Measurements from ENCODE around the gene AAK1. TPM values are rescaled to one million over a fixed set of nuclear protein-coding genes. Genes with fewer than 3 reads are reported as not detected.

The AAK1 gene
- polyA plus RNA-seq, 1 of the 3 experiments (the other 2 are of a cell fraction): 13.4 TPM

DNA sequence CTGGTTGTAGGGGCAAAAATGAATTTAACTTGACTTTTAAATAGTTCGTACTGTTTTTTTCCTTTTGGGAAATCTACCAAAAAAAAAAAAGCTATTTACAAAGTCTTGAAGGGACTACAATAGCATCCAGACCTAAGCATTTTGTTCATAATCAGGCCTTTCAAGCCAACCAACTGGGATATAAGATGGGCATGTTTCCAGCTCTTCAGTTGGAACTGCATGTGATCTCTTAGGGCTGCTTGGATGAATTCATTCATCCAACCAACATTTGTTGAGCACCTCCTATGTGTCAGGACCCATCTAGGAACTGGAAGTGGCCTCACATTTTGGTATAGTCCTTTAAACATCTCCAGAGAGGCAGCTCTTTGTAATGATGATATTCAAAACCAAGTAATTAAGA, 98.6 kb downstream of the AAK1 start:
- 94% methylated on average over 1 of the region's 1 CpG for WGBS (ENCODE audit: low lambda C conversion rate)
- Histone ChIP-seq H3F3A (replicated peaks; ENCODE audit: insufficient read depth) (peaks cover 10% of the 10 kb centered on the region), H3K4me2 (no peak overlapping the region), H3K36me3 (replicated peaks in 1 of 2; ENCODE audit: control insufficient read depth in 1 of 2, insufficient read depth in 2 of 2, low read length in 1 of 2) (peaks cover 22 to 39% of the 10 kb centered on the region in 2 experiments), H4K20me1 (ENCODE audit: insufficient read depth) (peaks cover 7% of the 10 kb centered on the region), H3K79me2 (ENCODE audit: insufficient read depth) (peaks cover 53% of the 10 kb centered on the region), H3K27me3 (ENCODE audit: insufficient read depth) (no peaks in the 10 kb centered on the region), H3K27ac (ENCODE audit: low read depth in 2 of 2, low read length in 1 of 2) (no peak overlapping the region), H3K4me1 (ENCODE audit: control insufficient read depth in 1 of 2, insufficient read depth in 2 of 2, low read depth in 1 of 2, low read length in 1 of 2) (peaks cover 5 to 9% of the 10 kb centered on the region in 2 experiments; a peak in 3 of 4 replicates), H3K9me2 (no peaks in the 10 kb centered on the region), H3K9ac (no peak overlapping the region), H2AFZ (ENCODE audit: low read depth) (no peak overlapping the region), H3K4me3 (ENCODE audit: low read depth in 2 of 2, low read length in 1 of 2) (no peak overlapping the region), H3K9me3 (no peaks in the 10 kb centered on the region)
- CTCF ChIA-PET: interaction anchor here (0.8 kb wide), 1 partner anchor 20 kb away, joined by 3 read pairs; no protein-coding TSS in a partner anchor
- no peak for DNase-seq
- TF ChIP-seq GATA2 (CRISPR knock-in tag; IDR thresholded peaks at IDR 0.05) (no peak), NFIC (IDR thresholded peaks at IDR 0.05; ENCODE audit: borderline replicate concordance) (no peak), ELF1 (IDR thresholded peaks at IDR 0.05) (no peak), MEF2A (IDR thresholded peaks at IDR 0.05; ENCODE audit: borderline replicate concordance, low read depth) (no peak), JUND (IDR thresholded peaks at IDR 0.05) (no peak)
- TF ChIP-seq, protein P1, sequence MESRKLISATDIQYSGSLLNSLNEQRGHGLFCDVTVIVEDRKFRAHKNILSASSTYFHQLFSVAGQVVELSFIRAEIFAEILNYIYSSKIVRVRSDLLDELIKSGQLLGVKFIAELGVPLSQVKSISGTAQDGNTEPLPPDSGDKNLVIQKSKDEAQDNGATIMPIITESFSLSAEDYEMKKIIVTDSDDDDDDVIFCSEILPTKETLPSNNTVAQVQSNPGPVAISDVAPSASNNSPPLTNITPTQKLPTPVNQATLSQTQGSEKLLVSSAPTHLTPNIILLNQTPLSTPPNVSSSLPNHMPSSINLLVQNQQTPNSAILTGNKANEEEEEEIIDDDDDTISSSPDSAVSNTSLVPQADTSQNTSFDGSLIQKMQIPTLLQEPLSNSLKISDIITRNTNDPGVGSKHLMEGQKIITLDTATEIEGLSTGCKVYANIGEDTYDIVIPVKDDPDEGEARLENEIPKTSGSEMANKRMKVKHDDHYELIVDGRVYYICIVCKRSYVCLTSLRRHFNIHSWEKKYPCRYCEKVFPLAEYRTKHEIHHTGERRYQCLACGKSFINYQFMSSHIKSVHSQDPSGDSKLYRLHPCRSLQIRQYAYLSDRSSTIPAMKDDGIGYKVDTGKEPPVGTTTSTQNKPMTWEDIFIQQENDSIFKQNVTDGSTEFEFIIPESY (IDR thresholded peaks at IDR 0.05; ENCODE audit: borderline replicate concordance, low read depth): no peak
- TF ChIP-seq, protein P2, sequence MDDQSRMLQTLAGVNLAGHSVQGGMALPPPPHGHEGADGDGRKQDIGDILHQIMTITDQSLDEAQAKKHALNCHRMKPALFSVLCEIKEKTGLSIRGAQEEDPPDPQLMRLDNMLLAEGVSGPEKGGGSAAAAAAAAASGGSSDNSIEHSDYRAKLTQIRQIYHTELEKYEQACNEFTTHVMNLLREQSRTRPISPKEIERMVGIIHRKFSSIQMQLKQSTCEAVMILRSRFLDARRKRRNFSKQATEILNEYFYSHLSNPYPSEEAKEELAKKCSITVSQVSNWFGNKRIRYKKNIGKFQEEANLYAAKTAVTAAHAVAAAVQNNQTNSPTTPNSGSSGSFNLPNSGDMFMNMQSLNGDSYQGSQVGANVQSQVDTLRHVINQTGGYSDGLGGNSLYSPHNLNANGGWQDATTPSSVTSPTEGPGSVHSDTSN (IDR thresholded peaks at IDR 0.05): no peak
- TF ChIP-seq, protein P3, sequence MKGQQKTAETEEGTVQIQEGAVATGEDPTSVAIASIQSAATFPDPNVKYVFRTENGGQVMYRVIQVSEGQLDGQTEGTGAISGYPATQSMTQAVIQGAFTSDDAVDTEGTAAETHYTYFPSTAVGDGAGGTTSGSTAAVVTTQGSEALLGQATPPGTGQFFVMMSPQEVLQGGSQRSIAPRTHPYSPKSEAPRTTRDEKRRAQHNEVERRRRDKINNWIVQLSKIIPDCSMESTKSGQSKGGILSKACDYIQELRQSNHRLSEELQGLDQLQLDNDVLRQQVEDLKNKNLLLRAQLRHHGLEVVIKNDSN (IDR thresholded peaks at IDR 0.05; ENCODE audit: borderline replicate concordance, low read depth): no peak
- TF ChIP-seq, protein P4, sequence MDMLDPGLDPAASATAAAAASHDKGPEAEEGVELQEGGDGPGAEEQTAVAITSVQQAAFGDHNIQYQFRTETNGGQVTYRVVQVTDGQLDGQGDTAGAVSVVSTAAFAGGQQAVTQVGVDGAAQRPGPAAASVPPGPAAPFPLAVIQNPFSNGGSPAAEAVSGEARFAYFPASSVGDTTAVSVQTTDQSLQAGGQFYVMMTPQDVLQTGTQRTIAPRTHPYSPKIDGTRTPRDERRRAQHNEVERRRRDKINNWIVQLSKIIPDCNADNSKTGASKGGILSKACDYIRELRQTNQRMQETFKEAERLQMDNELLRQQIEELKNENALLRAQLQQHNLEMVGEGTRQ (IDR thresholded peaks at IDR 0.05; ENCODE audit: borderline replicate concordance, low read depth, low read length): no peak
- POLR2A ChIA-PET: interaction anchor here (0.6 kb wide), 1 partner anchor 638 kb away, joined by 3 read pairs; no protein-coding TSS in a partner anchor

DNA sequence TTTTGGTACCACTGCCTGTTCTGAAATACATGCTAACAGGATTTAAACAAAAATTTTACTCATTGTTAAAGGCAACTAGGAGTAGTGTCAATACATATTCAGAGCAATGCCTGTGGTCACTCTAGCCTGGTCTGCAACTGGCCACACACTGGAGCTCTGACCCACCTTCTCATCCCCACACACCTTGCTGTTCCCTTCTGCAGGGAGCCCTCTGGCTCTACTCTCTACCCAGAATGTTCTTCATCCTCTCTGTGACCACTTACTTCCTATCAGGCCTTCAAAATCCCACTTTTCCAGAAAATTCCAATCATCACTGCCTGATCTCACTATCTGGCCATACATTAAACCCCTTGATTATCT, 104.0 kb downstream of the AAK1 start:
- H3K4me3 ChIP-seq (ENCODE audit: low read depth in 2 of 2, low read length in 1 of 2): no peak overlapping the region
- no peak overlapping the region for H2AFZ ChIP-seq (ENCODE audit: low read depth)
- peaks cover 40 to 55% of the 10 kb centered on the region in 2 experiments for H3K36me3 ChIP-seq (replicated peaks in 1 of 2; ENCODE audit: control insufficient read depth in 1 of 2, insufficient read depth in 2 of 2, low read length in 1 of 2)
- no peak overlapping the region for H3K4me2 ChIP-seq
- H3F3A ChIP-seq (replicated peaks; ENCODE audit: insufficient read depth): no peaks in the 10 kb centered on the region
- H3K27ac ChIP-seq (ENCODE audit: low read depth in 2 of 2, low read length in 1 of 2): no peak overlapping the region
- peaks cover 11% of the 10 kb centered on the region; the same call in 1 of the 2 replicates for H3K79me2 ChIP-seq (ENCODE audit: insufficient read depth)
- DNase-seq: no peak
- no peaks in the 10 kb centered on the region for H4K20me1 ChIP-seq (ENCODE audit: insufficient read depth)
- H3K9ac ChIP-seq: no peak overlapping the region
- H3K9me3 ChIP-seq: no peaks in the 10 kb centered on the region
- ChIA-PET POLR2A (no interaction called here), CTCF (interaction anchor here (1.3 to 1.4 kb wide), 2 partner anchors 12 to 26 kb away, joined by 3 read pairs; no protein-coding TSS in a partner anchor)
- H3K9me2 ChIP-seq: no peaks in the 10 kb centered on the region
- no peaks in the 10 kb centered on the region; a peak in 1 of 4 replicates for H3K4me1 ChIP-seq (ENCODE audit: control insufficient read depth in 1 of 2, insufficient read depth in 2 of 2, low read depth in 1 of 2, low read length in 1 of 2)
- no peaks in the 10 kb centered on the region for H3K27me3 ChIP-seq (ENCODE audit: insufficient read depth)
- TF ChIP-seq, protein P4 (IDR thresholded peaks at IDR 0.05; ENCODE audit: borderline replicate concordance, low read depth, low read length): no peak
- TF ChIP-seq, protein P2 (IDR thresholded peaks at IDR 0.05): no peak
- TF ChIP-seq, protein P3 (IDR thresholded peaks at IDR 0.05; ENCODE audit: borderline replicate concordance, low read depth): no peak
- no peak for TF ChIP-seq RXRA (IDR thresholded peaks at IDR 0.05; ENCODE audit: borderline replicate concordance, low read depth)
- no peak for TF ChIP-seq JUND (IDR thresholded peaks at IDR 0.05)
- TF ChIP-seq, protein P5, sequence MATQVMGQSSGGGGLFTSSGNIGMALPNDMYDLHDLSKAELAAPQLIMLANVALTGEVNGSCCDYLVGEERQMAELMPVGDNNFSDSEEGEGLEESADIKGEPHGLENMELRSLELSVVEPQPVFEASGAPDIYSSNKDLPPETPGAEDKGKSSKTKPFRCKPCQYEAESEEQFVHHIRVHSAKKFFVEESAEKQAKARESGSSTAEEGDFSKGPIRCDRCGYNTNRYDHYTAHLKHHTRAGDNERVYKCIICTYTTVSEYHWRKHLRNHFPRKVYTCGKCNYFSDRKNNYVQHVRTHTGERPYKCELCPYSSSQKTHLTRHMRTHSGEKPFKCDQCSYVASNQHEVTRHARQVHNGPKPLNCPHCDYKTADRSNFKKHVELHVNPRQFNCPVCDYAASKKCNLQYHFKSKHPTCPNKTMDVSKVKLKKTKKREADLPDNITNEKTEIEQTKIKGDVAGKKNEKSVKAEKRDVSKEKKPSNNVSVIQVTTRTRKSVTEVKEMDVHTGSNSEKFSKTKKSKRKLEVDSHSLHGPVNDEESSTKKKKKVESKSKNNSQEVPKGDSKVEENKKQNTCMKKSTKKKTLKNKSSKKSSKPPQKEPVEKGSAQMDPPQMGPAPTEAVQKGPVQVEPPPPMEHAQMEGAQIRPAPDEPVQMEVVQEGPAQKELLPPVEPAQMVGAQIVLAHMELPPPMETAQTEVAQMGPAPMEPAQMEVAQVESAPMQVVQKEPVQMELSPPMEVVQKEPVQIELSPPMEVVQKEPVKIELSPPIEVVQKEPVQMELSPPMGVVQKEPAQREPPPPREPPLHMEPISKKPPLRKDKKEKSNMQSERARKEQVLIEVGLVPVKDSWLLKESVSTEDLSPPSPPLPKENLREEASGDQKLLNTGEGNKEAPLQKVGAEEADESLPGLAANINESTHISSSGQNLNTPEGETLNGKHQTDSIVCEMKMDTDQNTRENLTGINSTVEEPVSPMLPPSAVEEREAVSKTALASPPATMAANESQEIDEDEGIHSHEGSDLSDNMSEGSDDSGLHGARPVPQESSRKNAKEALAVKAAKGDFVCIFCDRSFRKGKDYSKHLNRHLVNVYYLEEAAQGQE (IDR thresholded peaks at IDR 0.05; ENCODE audit: low read depth, low read length): no peak
- TF ChIP-seq RCOR1 (IDR thresholded peaks at IDR 0.05; ENCODE audit: low read length): no peak
- TF ChIP-seq, protein P6, sequence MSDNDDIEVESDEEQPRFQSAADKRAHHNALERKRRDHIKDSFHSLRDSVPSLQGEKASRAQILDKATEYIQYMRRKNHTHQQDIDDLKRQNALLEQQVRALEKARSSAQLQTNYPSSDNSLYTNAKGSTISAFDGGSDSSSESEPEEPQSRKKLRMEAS (IDR thresholded peaks at IDR 0.05; ENCODE audit: low read depth): no peak
- TF ChIP-seq FOSL2 (IDR thresholded peaks at IDR 0.05; ENCODE audit: borderline replicate concordance, low read depth): no peak
